Large intestine (tissue), 3 donors: ENCODE data around the gene LGR4. TPM values are rescaled to one million over a fixed set of nuclear protein-coding genes. Genes with fewer than 3 reads are reported as not detected.

Source experiments
- DNase-seq, 2 donors: peaks; one replicate each; pipeline versions ENCODE4 v3.0.0 to v3.0.0-alpha.2; 2013
- H3K27ac ChIP-seq: one replicate; pipeline ENCODE4 v1.5.1; 2013; ENCODE audit warnings: low read length
- H3K27me3 ChIP-seq: 2 replicates; pipeline ENCODE4 v1.6.1; 2013; ENCODE audit warnings: low read length; ENCODE audit not compliant: control insufficient read depth, insufficient read depth
- H3K36me3 ChIP-seq: 2 replicates; pipeline ENCODE4 v1.6.1; 2013; ENCODE audit warnings: low read length; ENCODE audit not compliant: control insufficient read depth, insufficient read depth
- H3K4me1 ChIP-seq: one replicate; pipeline ENCODE4 v1.6.1; 2013; ENCODE audit warnings: low read length; ENCODE audit not compliant: control insufficient read depth, insufficient read depth
- H3K4me3 ChIP-seq: one replicate; pipeline ENCODE4 v1.5.1; 2013; ENCODE audit warnings: low read length
- H3K9me3 ChIP-seq: one replicate; pipeline ENCODE4 v1.6.1; 2013; ENCODE audit warnings: mild to moderate bottlenecking, low read depth, low read length, moderate library complexity; ENCODE audit not compliant: control insufficient read depth
- WGBS: methylation state at CpG from one replicate; pipeline ENCODE4 v1.1.5; 2013; ENCODE audit warnings: low lambda C conversion rate; ENCODE audit not compliant: insufficient coverage; 5-methylcytosine and 5-hydroxymethylcytosine counted together
- polyA plus RNA-seq: library from polyadenylated mRNA; unstranded; fragments of 120-200 nt; gene quantifications from one replicate; pipeline ENCODE4 v1.2.1, GENCODE V29; 2013

The LGR4 gene
- polyA plus RNA-seq, 1 donor, result 53.2 TPM

DNA sequence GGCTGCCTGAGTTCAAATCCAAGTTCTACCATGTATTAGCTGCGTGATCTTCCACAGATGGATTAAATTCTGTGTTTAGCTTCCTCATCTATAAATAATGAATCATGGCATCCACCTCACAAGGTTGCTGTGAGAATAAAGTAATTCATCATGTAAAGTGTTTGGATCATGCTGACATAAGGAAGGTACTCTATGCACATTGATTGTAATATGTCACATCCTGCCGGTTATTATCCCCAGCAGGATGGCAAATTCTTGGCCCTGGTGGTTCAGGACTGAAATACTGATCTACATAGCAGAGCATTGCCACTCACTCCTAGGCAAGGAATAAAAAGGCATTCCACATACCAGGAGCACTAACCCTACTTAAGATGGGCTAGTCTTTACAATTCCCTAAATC, 40.8 kb downstream of the LGR4 start:
- Histone ChIP-seq H3K27ac (no peak overlapping the region), H3K4me1 (peaks cover 4% of the 10 kb centered on the region), H3K27me3 (no peaks in the 10 kb centered on the region), H3K36me3 (peaks cover 7% of the 10 kb centered on the region), H3K9me3 (no peaks in the 10 kb centered on the region), H3K4me3 (no peak overlapping the region)
- no CpG with 5 or more reads among the region's 2 CpGs for WGBS
- no peak for DNase-seq

DNA sequence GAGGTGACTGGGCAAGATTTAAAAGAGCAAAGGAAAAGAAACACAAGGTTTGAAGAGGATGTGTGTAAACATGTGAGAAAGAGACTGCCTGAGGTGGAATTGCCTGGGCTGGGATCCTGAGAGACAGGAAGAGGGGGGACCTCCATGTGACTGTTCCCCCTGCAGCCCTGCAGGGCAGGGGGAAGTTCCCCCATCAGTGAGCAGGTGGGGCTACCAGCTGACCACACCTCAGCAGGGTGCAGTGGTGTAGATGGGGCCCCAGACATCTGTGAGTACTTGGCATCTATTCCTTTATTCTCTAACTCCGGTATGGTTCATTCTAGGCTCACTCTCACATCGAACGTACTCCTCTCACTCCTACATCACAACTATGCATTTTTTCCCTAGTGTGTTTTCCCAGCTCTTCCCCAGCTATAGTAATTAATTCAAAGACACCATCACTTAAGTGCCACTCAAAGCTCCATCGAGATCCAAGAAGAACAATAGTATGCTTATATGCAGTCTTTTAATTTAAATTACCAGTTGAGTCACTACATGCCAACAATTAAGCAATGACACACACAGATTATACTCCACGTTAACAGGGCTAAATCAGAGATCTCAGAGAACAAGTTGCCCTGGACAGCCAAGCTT, 42.7 kb downstream of the LGR4 start:
- H3K4me1 ChIP-seq, result no peaks in the 10 kb centered on the region
- peaks cover 7% of the 10 kb centered on the region for H3K36me3 ChIP-seq
- WGBS, result 90% methylated on average over 2 of the region's 5 CpGs
- H3K9me3 ChIP-seq, result no peaks in the 10 kb centered on the region
- no peaks in the 10 kb centered on the region for H3K27me3 ChIP-seq
- no peak overlapping the region for H3K4me3 ChIP-seq
- DNase-seq, result no peak
- no peak overlapping the region for H3K27ac ChIP-seq

DNA sequence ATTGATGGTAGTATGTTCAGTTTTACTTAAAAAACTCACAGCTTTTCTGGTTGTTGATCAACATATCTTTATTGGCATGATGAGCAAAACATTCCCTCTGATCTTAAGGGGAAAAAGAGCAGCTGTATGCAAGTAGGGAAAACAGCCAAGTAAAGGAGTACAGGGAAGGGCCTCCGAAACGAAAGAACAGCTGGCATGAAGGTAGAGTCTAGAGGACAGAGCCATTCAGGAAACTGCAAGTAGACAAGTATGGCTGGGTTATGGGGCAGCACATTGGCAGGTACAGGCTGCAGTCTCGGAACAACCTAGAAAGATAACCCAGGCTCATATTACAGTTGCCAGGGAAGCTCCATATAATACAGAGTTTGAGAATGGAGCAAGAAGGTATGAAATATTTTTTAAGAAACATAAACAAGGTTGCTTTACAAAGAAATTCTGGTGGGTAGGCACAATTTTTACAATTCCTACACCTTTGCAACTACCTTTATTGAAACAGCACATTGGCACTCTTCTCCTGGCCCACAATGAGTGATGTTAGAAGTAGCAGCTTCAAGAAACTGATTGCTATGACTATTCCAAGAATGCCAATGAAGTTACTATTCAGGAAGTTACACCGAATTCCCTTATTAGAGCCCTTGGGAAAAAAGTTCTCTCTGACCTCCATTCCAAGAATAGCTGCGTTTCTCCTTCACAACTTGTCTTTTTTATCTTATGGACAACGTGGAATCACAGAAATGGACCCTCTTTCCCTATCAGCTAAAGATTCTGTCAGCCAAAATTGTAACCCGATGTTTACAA, 45.2 kb downstream of the LGR4 start:
- H3K9me3 ChIP-seq, result no peaks in the 10 kb centered on the region
- no peak overlapping the region for H3K27ac ChIP-seq
- no peak overlapping the region for H3K4me3 ChIP-seq
- H3K36me3 ChIP-seq, result peaks cover 7% of the 10 kb centered on the region
- no peaks in the 10 kb centered on the region for H3K27me3 ChIP-seq
- 94% methylated on average over 2 of the region's 7 CpGs for WGBS
- no peaks in the 10 kb centered on the region for H3K4me1 ChIP-seq
- DNase-seq, result no peak

DNA sequence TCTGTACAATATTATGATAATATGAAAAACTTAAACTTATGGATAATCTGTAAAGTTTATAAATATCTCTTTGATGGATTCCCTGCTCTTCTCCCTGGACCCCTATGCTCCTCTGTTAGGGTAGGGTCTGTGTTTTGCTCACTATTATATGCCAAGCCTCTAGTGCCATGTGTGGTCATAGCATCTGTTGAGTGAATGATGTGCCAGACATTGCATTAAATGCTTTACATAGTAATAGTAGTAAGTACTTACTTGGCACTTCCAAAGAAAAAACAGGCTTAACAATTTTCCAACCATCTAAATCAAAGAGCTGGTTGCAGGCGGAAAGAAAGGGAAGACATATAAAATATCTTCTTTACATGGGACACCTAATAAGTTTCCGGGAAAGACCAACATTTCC, 46.8 kb downstream of the LGR4 start:
- no peak for DNase-seq
- Histone ChIP-seq H3K4me1 (peaks cover 2% of the 10 kb centered on the region), H3K4me3 (no peak overlapping the region), H3K36me3 (peaks cover 7% of the 10 kb centered on the region), H3K27ac (no peak overlapping the region), H3K27me3 (no peaks in the 10 kb centered on the region), H3K9me3 (no peaks in the 10 kb centered on the region)
- 89% methylated on average over 1 of the region's 2 CpGs for WGBS

DNA sequence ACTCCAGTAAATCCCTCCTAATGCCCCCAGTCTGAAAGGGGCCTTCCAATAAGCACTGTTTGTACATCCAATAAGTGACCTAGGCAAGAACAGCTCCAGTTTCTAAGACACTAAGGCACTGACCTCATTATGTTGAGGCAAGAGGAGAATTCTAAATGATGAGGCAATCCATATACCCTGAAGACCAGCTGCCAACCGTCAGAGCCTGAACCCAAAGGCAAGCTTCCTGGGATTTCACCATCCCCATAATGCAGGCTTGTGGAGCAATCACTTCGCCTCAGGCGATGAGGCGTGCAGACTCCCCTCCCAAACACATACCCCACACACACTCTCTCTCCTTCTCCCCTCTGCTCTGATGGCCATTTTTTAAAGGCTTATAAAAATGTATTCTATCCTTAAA, 49.5 kb downstream of the LGR4 start:
- H3K4me1 ChIP-seq, result peaks cover 2% of the 10 kb centered on the region

DNA sequence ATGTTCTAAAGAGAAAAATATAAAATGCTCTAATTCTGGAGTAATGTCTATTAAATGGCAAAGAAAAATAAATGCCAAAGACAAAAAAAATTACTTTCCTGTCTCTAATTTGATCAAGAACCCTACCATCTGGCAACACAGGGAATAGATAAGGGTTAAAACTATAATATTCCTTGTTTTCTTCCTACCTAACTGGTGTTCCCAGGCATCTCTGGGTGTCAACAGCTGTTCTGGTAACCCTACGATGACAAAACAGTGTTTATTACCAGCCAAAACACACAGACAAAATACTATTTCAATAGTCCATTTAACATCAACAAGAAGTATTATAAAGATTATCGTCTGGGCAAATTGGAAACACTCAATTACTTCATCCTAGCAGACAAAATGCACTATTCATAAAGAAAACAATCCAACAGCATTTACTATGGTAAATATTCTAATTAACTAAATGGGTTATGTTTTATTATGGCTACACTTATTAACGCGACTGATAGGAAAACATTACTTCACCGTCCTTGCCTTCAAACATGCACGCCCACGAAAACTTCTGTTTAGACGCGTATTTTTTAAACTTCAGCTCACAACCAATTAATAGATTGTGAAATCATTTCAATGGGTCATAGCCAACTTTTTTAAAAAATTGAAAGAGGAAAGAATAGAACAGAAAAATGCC, 50.6 kb downstream of the LGR4 start:
- Histone ChIP-seq H3K27me3 (no peaks in the 10 kb centered on the region), H3K36me3 (no peaks in the 10 kb centered on the region), H3K9me3 (no peaks in the 10 kb centered on the region), H3K27ac (no peak overlapping the region), H3K4me3 (no peak overlapping the region), H3K4me1 (peaks cover 2% of the 10 kb centered on the region)
- 92% methylated on average over 4 of the region's 9 CpGs for WGBS
- DNase-seq, result no peak

More for the DNA sequence above, 49.5 kb downstream of the LGR4 start:
- H3K27ac ChIP-seq, result no peak overlapping the region
- H3K36me3 ChIP-seq, result no peaks in the 10 kb centered on the region
- no peaks in the 10 kb centered on the region for H3K9me3 ChIP-seq
- H3K27me3 ChIP-seq, result no peaks in the 10 kb centered on the region
- no peak overlapping the region for H3K4me3 ChIP-seq
- no CpG with 5 or more reads among the region's 4 CpGs for WGBS
- peak in 1 of 2 donors; percentile 23 for DNase-seq

DNA sequence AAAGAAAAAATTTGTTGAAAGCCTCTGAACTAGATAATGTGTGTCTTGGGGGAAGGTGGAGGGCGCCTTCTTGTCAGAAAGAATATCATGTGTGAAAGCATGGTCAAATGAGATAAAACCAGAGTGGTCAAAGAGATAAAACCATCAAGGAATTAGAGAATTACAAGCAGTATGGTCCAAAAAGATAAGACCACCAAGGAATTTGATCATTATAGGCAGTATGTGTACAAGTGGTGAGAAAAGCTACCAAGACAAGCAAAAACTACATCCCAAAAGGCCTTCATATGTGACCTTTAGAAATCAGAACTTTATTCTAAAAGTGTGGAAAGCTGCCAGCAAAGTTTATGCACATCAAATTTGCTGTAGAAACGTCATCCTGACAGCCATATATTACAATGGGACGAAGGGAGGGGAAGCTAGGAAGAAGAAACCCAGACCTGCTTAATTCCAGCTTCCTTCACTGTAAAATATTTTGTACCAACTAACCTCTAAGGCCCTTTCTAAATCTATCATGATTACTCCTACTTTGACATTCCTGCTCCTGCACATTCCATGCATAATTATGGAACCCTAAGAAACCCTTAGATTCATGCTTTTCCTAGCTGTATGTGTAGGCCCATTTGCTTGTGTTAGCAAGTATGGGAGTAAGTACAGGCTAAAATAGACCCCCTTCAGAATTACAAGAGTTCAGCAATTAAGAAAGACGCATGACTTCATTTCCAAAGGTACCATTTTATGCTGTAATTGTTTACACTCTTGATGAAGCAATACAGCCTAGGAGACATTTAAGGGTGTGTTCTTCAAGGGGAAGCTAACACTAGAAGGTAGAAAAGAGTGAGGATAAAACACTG, 51.6 kb downstream of the LGR4 start:
- Histone ChIP-seq H3K4me1 (peaks cover 2% of the 10 kb centered on the region), H3K27me3 (no peaks in the 10 kb centered on the region), H3K27ac (peak overlapping the region; percentile 22), H3K36me3 (no peaks in the 10 kb centered on the region), H3K4me3 (no peak overlapping the region), H3K9me3 (no peaks in the 10 kb centered on the region)
- 60% methylated on average over 2 of the region's 4 CpGs for WGBS
- DNase-seq, result peak in 1 of 2 donors; percentile 43

DNA sequence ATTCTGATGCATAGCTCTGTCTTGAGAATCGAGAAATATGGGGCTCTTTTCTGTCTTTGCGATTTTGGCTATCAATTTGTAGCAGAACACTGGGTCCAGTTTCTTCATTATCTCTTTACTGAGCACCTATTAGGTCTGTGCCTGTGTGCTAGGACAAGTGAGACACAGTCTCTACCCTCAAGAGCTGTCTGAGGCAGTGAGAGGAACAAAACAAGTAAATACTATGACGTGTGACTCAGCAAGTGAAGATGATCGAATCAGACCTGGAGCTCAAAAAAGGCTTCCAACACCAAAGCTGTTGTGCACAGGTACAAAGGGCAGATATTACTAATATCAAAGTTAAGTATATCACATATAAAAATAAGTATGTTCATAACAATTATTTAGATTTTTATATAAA, 52.4 kb downstream of the LGR4 start:
- no CpG with 5 or more reads among the region's 4 CpGs for WGBS
- Histone ChIP-seq H3K4me1 (peaks cover 2% of the 10 kb centered on the region), H3K9me3 (no peaks in the 10 kb centered on the region), H3K27ac (no peak overlapping the region), H3K36me3 (no peaks in the 10 kb centered on the region), H3K27me3 (no peaks in the 10 kb centered on the region), H3K4me3 (no peak overlapping the region)
- no peak for DNase-seq

DNA sequence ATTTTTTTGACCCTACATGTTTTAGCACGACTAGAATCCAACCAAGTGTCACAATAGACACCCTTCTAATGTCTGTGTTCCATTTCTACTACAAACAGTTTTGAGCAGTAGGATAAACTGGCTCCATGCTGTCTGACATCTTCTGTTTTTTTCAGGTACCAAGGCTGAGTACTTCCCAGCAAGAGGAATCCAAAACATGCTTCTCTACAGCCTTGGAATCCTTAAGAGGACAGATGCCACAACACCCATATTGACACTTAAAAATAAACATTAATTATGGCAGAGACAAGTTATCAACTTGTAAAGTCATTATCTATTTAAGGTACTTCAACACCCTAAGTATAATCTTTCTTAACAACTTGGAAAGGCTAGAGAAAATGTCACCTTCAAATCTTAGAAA, 54.2 kb downstream of the LGR4 start:
- H3K27ac ChIP-seq, result no peak overlapping the region
- H3K36me3 ChIP-seq, result no peaks in the 10 kb centered on the region
- DNase-seq, result no peak
- no peaks in the 10 kb centered on the region for H3K27me3 ChIP-seq
- H3K9me3 ChIP-seq, result no peaks in the 10 kb centered on the region
- WGBS, result no CpG with 5 or more reads among the region's 1 CpG
- no peak overlapping the region for H3K4me3 ChIP-seq
- H3K4me1 ChIP-seq, result peaks cover 2% of the 10 kb centered on the region
